ENCODE data around the gene CACNA2D1. TPM values are rescaled to one million over a fixed set of nuclear protein-coding genes. Genes with fewer than 3 reads are reported as not detected.

CACNA2D1 gene
- total RNA-seq, 1 experiment from 2014 or later = 0.27 TPM

DNA sequence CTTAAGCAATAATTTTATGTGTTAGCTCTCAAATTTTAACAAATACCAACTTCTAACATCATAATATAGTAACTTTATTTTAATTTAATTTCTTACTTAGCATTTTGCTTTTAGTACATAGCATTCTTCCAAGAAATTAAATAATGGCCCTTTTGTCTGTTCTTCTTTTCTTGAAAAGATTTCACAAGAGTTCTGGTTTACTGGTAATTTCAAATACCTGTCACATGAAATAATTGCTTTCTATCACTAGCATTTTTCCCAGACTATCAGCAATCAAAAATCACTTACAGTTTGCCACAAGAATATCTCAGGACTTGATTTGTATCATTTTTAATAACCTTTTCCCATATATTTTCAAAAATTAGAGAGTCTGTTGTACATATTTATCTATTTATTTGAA lies 193.0 kb downstream of the CACNA2D1 start:
- H4K20me1 ChIP-seq (ENCODE audit: insufficient read depth) = no peaks in the 10 kb centered on the region
- H3K4me1 ChIP-seq (ENCODE audit: control insufficient read depth in 1 of 2, insufficient read depth in 2 of 2, low read length in 2 of 2) = no peaks in the 10 kb centered on the region
- H3K4me3 ChIP-seq (replicated peaks in 1 of 2; ENCODE audit: low read depth in 1 of 2, low read length in 2 of 2) = no peak overlapping the region
- H3K4me2 ChIP-seq (ENCODE audit: low read length) = no peak overlapping the region
- H3K79me2 ChIP-seq (ENCODE audit: insufficient read depth, low read length) = no peaks in the 10 kb centered on the region
- no peaks in the 10 kb centered on the region for H3K9me3 ChIP-seq (ENCODE audit: control insufficient read depth in 1 of 2, insufficient read depth in 1 of 2, low read depth in 1 of 2, low read length in 2 of 2)
- ChIA-PET POLR2A (no interaction called here), RAD21 (ENCODE audit: low non-redundant PET in 1 of 2, low total read pairs in 2 of 2, uncharacterized antibody in 2 of 2, unreplicated experiment in 2 of 2) (no interaction called here), CTCF (no interaction called here)
- H3K9ac ChIP-seq (ENCODE audit: low read length) = no peak overlapping the region
- no peak for TF ChIP-seq POLR2AphosphoS5 (IDR thresholded peaks at IDR 0.05; ENCODE audit: low read depth, low read length)
- no peak for TF ChIP-seq CBX3 (IDR thresholded peaks at IDR 0.05; ENCODE audit: low read depth)
- TF ChIP-seq SRF (IDR thresholded peaks at IDR 0.05; ENCODE audit: low read depth) = no peak
- no peak for TF ChIP-seq EZH2phosphoT487 (IDR thresholded peaks at IDR 0.05; ENCODE audit: borderline replicate concordance)
- no peak for TF ChIP-seq POLR2A (IDR thresholded peaks at IDR 0.05; ENCODE audit: borderline replicate concordance, extremely low read depth, insufficient read depth, insufficient read length)
- TF ChIP-seq JUND (IDR thresholded peaks at IDR 0.05) = no peak
- TF ChIP-seq, protein P1, sequence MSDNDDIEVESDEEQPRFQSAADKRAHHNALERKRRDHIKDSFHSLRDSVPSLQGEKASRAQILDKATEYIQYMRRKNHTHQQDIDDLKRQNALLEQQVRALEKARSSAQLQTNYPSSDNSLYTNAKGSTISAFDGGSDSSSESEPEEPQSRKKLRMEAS (IDR thresholded peaks at IDR 0.05) = no peak
- TF ChIP-seq ELF1 (IDR thresholded peaks at IDR 0.05; ENCODE audit: borderline replicate concordance, low read depth) = no peak
- TF ChIP-seq EGR1 (IDR thresholded peaks at IDR 0.05; ENCODE audit: low read depth) = no peak
- no peak for TF ChIP-seq RAD21 (IDR thresholded peaks at IDR 0.05; ENCODE audit: low read depth)
- no peak for TF ChIP-seq CEBPB (IDR thresholded peaks at IDR 0.05; ENCODE audit: low read depth)
- TF ChIP-seq, protein P2, sequence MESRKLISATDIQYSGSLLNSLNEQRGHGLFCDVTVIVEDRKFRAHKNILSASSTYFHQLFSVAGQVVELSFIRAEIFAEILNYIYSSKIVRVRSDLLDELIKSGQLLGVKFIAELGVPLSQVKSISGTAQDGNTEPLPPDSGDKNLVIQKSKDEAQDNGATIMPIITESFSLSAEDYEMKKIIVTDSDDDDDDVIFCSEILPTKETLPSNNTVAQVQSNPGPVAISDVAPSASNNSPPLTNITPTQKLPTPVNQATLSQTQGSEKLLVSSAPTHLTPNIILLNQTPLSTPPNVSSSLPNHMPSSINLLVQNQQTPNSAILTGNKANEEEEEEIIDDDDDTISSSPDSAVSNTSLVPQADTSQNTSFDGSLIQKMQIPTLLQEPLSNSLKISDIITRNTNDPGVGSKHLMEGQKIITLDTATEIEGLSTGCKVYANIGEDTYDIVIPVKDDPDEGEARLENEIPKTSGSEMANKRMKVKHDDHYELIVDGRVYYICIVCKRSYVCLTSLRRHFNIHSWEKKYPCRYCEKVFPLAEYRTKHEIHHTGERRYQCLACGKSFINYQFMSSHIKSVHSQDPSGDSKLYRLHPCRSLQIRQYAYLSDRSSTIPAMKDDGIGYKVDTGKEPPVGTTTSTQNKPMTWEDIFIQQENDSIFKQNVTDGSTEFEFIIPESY (IDR thresholded peaks at IDR 0.05; ENCODE audit: extremely low read depth, insufficient replicate concordance, low read length) = no peak
- TF ChIP-seq, protein P3, sequence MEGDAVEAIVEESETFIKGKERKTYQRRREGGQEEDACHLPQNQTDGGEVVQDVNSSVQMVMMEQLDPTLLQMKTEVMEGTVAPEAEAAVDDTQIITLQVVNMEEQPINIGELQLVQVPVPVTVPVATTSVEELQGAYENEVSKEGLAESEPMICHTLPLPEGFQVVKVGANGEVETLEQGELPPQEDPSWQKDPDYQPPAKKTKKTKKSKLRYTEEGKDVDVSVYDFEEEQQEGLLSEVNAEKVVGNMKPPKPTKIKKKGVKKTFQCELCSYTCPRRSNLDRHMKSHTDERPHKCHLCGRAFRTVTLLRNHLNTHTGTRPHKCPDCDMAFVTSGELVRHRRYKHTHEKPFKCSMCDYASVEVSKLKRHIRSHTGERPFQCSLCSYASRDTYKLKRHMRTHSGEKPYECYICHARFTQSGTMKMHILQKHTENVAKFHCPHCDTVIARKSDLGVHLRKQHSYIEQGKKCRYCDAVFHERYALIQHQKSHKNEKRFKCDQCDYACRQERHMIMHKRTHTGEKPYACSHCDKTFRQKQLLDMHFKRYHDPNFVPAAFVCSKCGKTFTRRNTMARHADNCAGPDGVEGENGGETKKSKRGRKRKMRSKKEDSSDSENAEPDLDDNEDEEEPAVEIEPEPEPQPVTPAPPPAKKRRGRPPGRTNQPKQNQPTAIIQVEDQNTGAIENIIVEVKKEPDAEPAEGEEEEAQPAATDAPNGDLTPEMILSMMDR (IDR thresholded peaks at IDR 0.05 in 2 of 3, conservative IDR thresholded peaks at IDR 0.05 in 1 of 3; ENCODE audit: borderline replicate concordance in 1 of 3, insufficient read depth in 1 of 3, low read depth in 2 of 3, low read length in 2 of 3) = no peak
- no peak for TF ChIP-seq YY1 (IDR thresholded peaks at IDR 0.05; ENCODE audit: extremely low read depth, insufficient replicate concordance, low read depth, low read length)
- TF ChIP-seq SIN3A (IDR thresholded peaks at IDR 0.05; ENCODE audit: low read depth) = no peak
- TF ChIP-seq EZH2 (IDR thresholded peaks at IDR 0.05) = no peak
- TF ChIP-seq, protein P4, sequence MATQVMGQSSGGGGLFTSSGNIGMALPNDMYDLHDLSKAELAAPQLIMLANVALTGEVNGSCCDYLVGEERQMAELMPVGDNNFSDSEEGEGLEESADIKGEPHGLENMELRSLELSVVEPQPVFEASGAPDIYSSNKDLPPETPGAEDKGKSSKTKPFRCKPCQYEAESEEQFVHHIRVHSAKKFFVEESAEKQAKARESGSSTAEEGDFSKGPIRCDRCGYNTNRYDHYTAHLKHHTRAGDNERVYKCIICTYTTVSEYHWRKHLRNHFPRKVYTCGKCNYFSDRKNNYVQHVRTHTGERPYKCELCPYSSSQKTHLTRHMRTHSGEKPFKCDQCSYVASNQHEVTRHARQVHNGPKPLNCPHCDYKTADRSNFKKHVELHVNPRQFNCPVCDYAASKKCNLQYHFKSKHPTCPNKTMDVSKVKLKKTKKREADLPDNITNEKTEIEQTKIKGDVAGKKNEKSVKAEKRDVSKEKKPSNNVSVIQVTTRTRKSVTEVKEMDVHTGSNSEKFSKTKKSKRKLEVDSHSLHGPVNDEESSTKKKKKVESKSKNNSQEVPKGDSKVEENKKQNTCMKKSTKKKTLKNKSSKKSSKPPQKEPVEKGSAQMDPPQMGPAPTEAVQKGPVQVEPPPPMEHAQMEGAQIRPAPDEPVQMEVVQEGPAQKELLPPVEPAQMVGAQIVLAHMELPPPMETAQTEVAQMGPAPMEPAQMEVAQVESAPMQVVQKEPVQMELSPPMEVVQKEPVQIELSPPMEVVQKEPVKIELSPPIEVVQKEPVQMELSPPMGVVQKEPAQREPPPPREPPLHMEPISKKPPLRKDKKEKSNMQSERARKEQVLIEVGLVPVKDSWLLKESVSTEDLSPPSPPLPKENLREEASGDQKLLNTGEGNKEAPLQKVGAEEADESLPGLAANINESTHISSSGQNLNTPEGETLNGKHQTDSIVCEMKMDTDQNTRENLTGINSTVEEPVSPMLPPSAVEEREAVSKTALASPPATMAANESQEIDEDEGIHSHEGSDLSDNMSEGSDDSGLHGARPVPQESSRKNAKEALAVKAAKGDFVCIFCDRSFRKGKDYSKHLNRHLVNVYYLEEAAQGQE (IDR thresholded peaks at IDR 0.05; ENCODE audit: low read depth) = no peak
- TF ChIP-seq FOSL1 (IDR thresholded peaks at IDR 0.05; ENCODE audit: low read depth) = no peak
- TF ChIP-seq SP1 (IDR thresholded peaks at IDR 0.05; ENCODE audit: low read depth) = no peak
- no peak for TF ChIP-seq ZFX (IDR thresholded peaks at IDR 0.05)
- no peak overlapping the region for H2AFZ ChIP-seq (ENCODE audit: low read depth, low read length, poor library complexity, severe bottlenecking)
- H3K27me3 ChIP-seq (ENCODE audit: insufficient read depth, low read length) = no peaks in the 10 kb centered on the region
- H3K27ac ChIP-seq (ENCODE audit: low read depth, low read length) = no peak overlapping the region
- DNase-seq (ENCODE audit: low read depth, low spot score) (no peak), ATAC-seq (no peak)
- intact Hi-C loops (cut with micrococcal nuclease) = no loop called here
- H3K36me3 ChIP-seq (ENCODE audit: control insufficient read depth in 1 of 2, insufficient read depth in 2 of 2, low read length in 2 of 2) = no peaks in the 10 kb centered on the region
- H3K9me2 ChIP-seq (ENCODE audit: insufficient read depth) = no peaks in the 10 kb centered on the region
- no TSS peak for BruUV-seq (replicated peaks)

All from HCT116 (cell line).